SK-N-SH (cell line): ENCODE data around the gene MTFMT. TPM values are rescaled to one million over a fixed set of nuclear protein-coding genes. Genes with fewer than 3 reads are reported as not detected.
A peak's percentile ranks its signal among the peaks of the same experiment; 100 is the strongest.

Experiments used
- CTCF ChIA-PET: fragments of 300-600, 350-600 bp; formaldehyde crosslinking; extraction: SDS; loops from one replicate; lab custom pipeline; 2021; lab: Yijun Ruan, JAX
- POLR2A ChIA-PET: fragments of 350-600 bp; sonication (Branson Sonifier 250); formaldehyde crosslinking; extraction: SDS; loops from one replicate; lab custom pipeline; 2020; ENCODE audit warnings: antibody characterized with exemption, inconsistent platforms; lab: Yijun Ruan, JAX
- DNase-seq: peaks from one replicate; pipeline ENCODE4 v3.0.0; 2012
- H2AFZ ChIP-seq: fragments of 200-600 bp; sonication (generic); 2 replicates; pipeline ENCODE4 v1.8.1; 2016; ENCODE audit warnings: antibody characterized with exemption, mild to moderate bottlenecking, low read depth
- H3F3A ChIP-seq: fragments of 200-600 bp; sonication (generic); replicated peaks from 2 replicates; pipeline ENCODE3; 2016; ENCODE audit warnings: antibody characterized with exemption, mild to moderate bottlenecking; ENCODE audit not compliant: insufficient read depth
- H3K27ac ChIP-seq, 2 experiments: fragments of 200-500 bp in 1 of 2; fragments of 200-600 bp in 1 of 2; sonication (Bioruptor generic) in 1 of 2; sonication (generic), shearing (Covaris generic) in 1 of 2; 2 replicates each; pipeline versions ENCODE4 v1.5.1 to v1.6.1; 2014 to 2016; ENCODE audit warnings: low read depth in 2 of 2, inconsistent platforms in 1 of 2, low read length in 1 of 2, mild to moderate bottlenecking in 1 of 2, mixed read lengths in 1 of 2
- H3K27me3 ChIP-seq: fragments of 200-600 bp; sonication (generic), shearing (Covaris generic); 2 replicates; pipeline ENCODE4 v1.6.1; 2016; ENCODE audit warnings: mixed run types; ENCODE audit not compliant: insufficient read depth
- H3K36me3 ChIP-seq, 2 experiments: fragments of 200-500 bp in 1 of 2; fragments of 200-600 bp in 1 of 2; sonication (Bioruptor generic) in 1 of 2; sonication (generic) in 1 of 2; replicated peaks in 1 of 2; 2 replicates each; pipeline versions ENCODE3 to v1.5.1; 2014 to 2016; ENCODE audit warnings: low read length in 1 of 2, mild to moderate bottlenecking in 1 of 2; ENCODE audit not compliant: insufficient read depth in 2 of 2, control insufficient read depth in 1 of 2
- H3K4me1 ChIP-seq, 2 experiments: fragments of 200-500 bp in 1 of 2; fragments of 200-600 bp in 1 of 2; sonication (Bioruptor generic) in 1 of 2; sonication (generic), shearing (Covaris generic) in 1 of 2; 2 replicates each; pipeline versions ENCODE4 v1.5.1 to v1.6.1; 2014 to 2016; ENCODE audit warnings: low read depth in 1 of 2, low read length in 1 of 2, mixed run types in 1 of 2; ENCODE audit not compliant: insufficient read depth in 2 of 2, control insufficient read depth in 1 of 2
- H3K4me2 ChIP-seq: fragments of 200-600 bp; sonication (generic), shearing (Covaris generic); 2 replicates; pipeline ENCODE4 v1.6.1; 2017; ENCODE audit warnings: mixed run types
- H3K4me3 ChIP-seq, 2 experiments: fragments of 200-500 bp in 1 of 2; fragments of 200-600 bp in 1 of 2; sonication (Bioruptor generic) in 1 of 2; sonication (generic), shearing (Covaris generic) in 1 of 2; 2 replicates each; pipeline versions ENCODE4 v1.5.1 to v1.8.1; 2014 to 2016; ENCODE audit warnings: low read depth in 2 of 2, inconsistent platforms in 1 of 2, low read length in 1 of 2, mild to moderate bottlenecking in 1 of 2, mixed read lengths in 1 of 2, moderate library complexity in 1 of 2
- H3K79me2 ChIP-seq: fragments of 200-600 bp; sonication (generic); 2 replicates; pipeline ENCODE4 v1.8.1; 2017; ENCODE audit warnings: mild to moderate bottlenecking; ENCODE audit not compliant: insufficient read depth
- H3K9ac ChIP-seq: fragments of 200-600 bp; sonication (generic); 2 replicates; pipeline ENCODE4 v1.6.1; 2017; ENCODE audit warnings: mixed run types
- H3K9me2 ChIP-seq: fragments of 200-600 bp; sonication (generic); 2 replicates; pipeline ENCODE4 v1.6.1; 2017; ENCODE audit warnings: mixed run types
- H3K9me3 ChIP-seq: fragments of 200-600 bp; sonication (generic); 2 replicates; pipeline ENCODE4 v1.6.1; 2017; ENCODE audit warnings: mixed run types, mild to moderate bottlenecking, moderate library complexity
- H4K20me1 ChIP-seq: fragments of 200-600 bp; sonication (generic); 2 replicates; pipeline ENCODE4 v1.6.1; 2017; ENCODE audit warnings: mild to moderate bottlenecking, mixed run types; ENCODE audit not compliant: insufficient read depth
- CTCF ChIP-seq: fragments of 200-600 bp; sonication (generic); IDR thresholded peaks from 2 replicates; pipeline ENCODE4 v1.6.1; 2017; ENCODE audit warnings: antibody characterized with exemption, mild to moderate bottlenecking, moderate library complexity
- EZH2phosphoT487 ChIP-seq: fragments of 200-600 bp; sonication (generic); IDR thresholded peaks from 2 replicates; pipeline ENCODE4 v1.6.1; 2017; ENCODE audit warnings: low read depth, mixed run types, mild to moderate bottlenecking, antibody characterized with exemption, moderate library complexity, borderline replicate concordance
- FOSL2 ChIP-seq: IDR thresholded peaks from 2 replicates; pipeline ENCODE4 v1.4.0; 2012; ENCODE audit warnings: low read depth, mild to moderate bottlenecking, moderate library complexity, borderline replicate concordance
- FOXM1 ChIP-seq: IDR thresholded peaks from 2 replicates; pipeline ENCODE4 v1.4.0; 2012; ENCODE audit warnings: low read depth, mild to moderate bottlenecking
- GABPA ChIP-seq: IDR thresholded peaks from 2 replicates; pipeline ENCODE4 v1.4.0; 2012; ENCODE audit warnings: low read depth, mild to moderate bottlenecking
- NRF1 ChIP-seq: IDR thresholded peaks from 2 replicates; pipeline ENCODE4 v1.6.1; 2012; ENCODE audit warnings: low read depth, mild to moderate bottlenecking, low read length
- RAD21 ChIP-seq: IDR thresholded peaks from 2 replicates; pipeline ENCODE4 v1.6.1; 2012; ENCODE audit warnings: mild to moderate bottlenecking, low read length
- RCOR1 ChIP-seq: fragments of 150-350 bp; IDR thresholded peaks from 2 replicates; pipeline ENCODE4 v1.6.1; 2017; ENCODE audit warnings: antibody characterized with exemption, low read length
- SMC3 ChIP-seq: IDR thresholded peaks from 2 replicates; pipeline ENCODE4 v1.6.1; 2012; ENCODE audit warnings: low read depth, low read length, improper control_type of control experiment
- USF1 ChIP-seq: IDR thresholded peaks from 2 replicates; pipeline ENCODE4 v1.4.0; 2012; ENCODE audit warnings: low read depth, borderline replicate concordance
- WGBS: methylation state at CpG from one replicate; pipeline ENCODE4 v1.1.6; 2017; ENCODE audit warnings: low lambda C conversion rate; 5-methylcytosine and 5-hydroxymethylcytosine counted together
- polyA plus RNA-seq, 3 experiments: library from polyadenylated mRNA; depleted of rRNA; stranded (reverse); fragments of >200 nt; gene quantifications; 2 replicates each; pipeline ENCODE4 v1.2.3, GENCODE V29; 2012
- TF ChIP-seq, protein P1 (sequence below): IDR thresholded peaks from 2 replicates; pipeline ENCODE4; 2012
- TF ChIP-seq, protein P2 (sequence below): IDR thresholded peaks from 2 replicates; pipeline ENCODE4 v1.6.1; 2012; ENCODE audit warnings: mild to moderate bottlenecking, low read depth, low read length, moderate library complexity
- TF ChIP-seq, protein P3 (sequence below): fragments of 150-350 bp; IDR thresholded peaks from 2 replicates; pipeline ENCODE4 v1.6.1; 2016; ENCODE audit warnings: mild to moderate bottlenecking, low read depth, low read length

The MTFMT gene
- polyA plus RNA-seq, 1 of the 3 experiments (the other 2 are of a cell fraction) = 12.1 TPM

- WGBS = 88% methylated on average over 2 of the region's 2 CpGs
- no peak overlapping the region for H3K4me2 ChIP-seq
- POLR2A ChIA-PET = no interaction called here
- TF ChIP-seq, protein P1, sequence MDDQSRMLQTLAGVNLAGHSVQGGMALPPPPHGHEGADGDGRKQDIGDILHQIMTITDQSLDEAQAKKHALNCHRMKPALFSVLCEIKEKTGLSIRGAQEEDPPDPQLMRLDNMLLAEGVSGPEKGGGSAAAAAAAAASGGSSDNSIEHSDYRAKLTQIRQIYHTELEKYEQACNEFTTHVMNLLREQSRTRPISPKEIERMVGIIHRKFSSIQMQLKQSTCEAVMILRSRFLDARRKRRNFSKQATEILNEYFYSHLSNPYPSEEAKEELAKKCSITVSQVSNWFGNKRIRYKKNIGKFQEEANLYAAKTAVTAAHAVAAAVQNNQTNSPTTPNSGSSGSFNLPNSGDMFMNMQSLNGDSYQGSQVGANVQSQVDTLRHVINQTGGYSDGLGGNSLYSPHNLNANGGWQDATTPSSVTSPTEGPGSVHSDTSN = no peak
- TF ChIP-seq, protein P2, sequence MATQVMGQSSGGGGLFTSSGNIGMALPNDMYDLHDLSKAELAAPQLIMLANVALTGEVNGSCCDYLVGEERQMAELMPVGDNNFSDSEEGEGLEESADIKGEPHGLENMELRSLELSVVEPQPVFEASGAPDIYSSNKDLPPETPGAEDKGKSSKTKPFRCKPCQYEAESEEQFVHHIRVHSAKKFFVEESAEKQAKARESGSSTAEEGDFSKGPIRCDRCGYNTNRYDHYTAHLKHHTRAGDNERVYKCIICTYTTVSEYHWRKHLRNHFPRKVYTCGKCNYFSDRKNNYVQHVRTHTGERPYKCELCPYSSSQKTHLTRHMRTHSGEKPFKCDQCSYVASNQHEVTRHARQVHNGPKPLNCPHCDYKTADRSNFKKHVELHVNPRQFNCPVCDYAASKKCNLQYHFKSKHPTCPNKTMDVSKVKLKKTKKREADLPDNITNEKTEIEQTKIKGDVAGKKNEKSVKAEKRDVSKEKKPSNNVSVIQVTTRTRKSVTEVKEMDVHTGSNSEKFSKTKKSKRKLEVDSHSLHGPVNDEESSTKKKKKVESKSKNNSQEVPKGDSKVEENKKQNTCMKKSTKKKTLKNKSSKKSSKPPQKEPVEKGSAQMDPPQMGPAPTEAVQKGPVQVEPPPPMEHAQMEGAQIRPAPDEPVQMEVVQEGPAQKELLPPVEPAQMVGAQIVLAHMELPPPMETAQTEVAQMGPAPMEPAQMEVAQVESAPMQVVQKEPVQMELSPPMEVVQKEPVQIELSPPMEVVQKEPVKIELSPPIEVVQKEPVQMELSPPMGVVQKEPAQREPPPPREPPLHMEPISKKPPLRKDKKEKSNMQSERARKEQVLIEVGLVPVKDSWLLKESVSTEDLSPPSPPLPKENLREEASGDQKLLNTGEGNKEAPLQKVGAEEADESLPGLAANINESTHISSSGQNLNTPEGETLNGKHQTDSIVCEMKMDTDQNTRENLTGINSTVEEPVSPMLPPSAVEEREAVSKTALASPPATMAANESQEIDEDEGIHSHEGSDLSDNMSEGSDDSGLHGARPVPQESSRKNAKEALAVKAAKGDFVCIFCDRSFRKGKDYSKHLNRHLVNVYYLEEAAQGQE = no peak
- TF ChIP-seq FOXM1 (no peak), SMC3 (no peak), GABPA (no peak), EZH2phosphoT487 (no peak), NRF1 (no peak), RAD21 (peak; percentile 50), USF1 (no peak), CTCF (peak; percentile 11; the same call in 1 of the 2 replicates), RCOR1 (no peak), FOSL2 (no peak)
- TF ChIP-seq, protein P3, sequence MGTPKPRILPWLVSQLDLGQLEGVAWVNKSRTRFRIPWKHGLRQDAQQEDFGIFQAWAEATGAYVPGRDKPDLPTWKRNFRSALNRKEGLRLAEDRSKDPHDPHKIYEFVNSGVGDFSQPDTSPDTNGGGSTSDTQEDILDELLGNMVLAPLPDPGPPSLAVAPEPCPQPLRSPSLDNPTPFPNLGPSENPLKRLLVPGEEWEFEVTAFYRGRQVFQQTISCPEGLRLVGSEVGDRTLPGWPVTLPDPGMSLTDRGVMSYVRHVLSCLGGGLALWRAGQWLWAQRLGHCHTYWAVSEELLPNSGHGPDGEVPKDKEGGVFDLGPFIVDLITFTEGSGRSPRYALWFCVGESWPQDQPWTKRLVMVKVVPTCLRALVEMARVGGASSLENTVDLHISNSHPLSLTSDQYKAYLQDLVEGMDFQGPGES = no peak
- no peak overlapping the region for H2AFZ ChIP-seq
- no peaks in the 10 kb centered on the region for H3K79me2 ChIP-seq
- H3K36me3 ChIP-seq = peaks cover 8 to 58% of the 10 kb centered on the region in 2 experiments
- H3K4me3 ChIP-seq = no peak overlapping the region
- no peak overlapping the region for H3K9ac ChIP-seq
- no peaks in the 10 kb centered on the region for H3K9me2 ChIP-seq
- no peaks in the 10 kb centered on the region for H3F3A ChIP-seq
- no peak for DNase-seq
- no peaks in the 10 kb centered on the region for H3K27me3 ChIP-seq
- no peaks in the 10 kb centered on the region for H3K9me3 ChIP-seq
- no peaks in the 10 kb centered on the region for H4K20me1 ChIP-seq
- H3K4me1 ChIP-seq = no peaks in the 10 kb centered on the region
- H3K27ac ChIP-seq = no peak overlapping the region
- CTCF ChIA-PET = interaction anchor here (0.8 to 1.9 kb wide), 5 partner anchors 18 to 278 kb away, joined by 3 to 8 read pairs (median 4); no protein-coding TSS in a partner anchor
Measured at GRCh38 chr15:65008983-65009382, 20.5 kb downstream of the MTFMT start.
